Esophagus squamous epithelium (tissue), 5 donors: ENCODE results near the gene SEC14L1. TPM values are rescaled to one million over a fixed set of nuclear protein-coding genes. Genes with fewer than 3 reads are reported as not detected.

Source experiments
- DNase-seq: peaks from one replicate; lab custom pipeline; 2025; lab: John Stamatoyannopoulos, UW
- H3K27ac ChIP-seq, 4 donors: fragments of 200-600 bp; sonication (generic); one replicate each; pipeline ENCODE4 v1.5.1; 2016 to 2019; ENCODE audit warnings: mild to moderate bottlenecking in 1 of 4
- H3K27me3 ChIP-seq, 4 donors: fragments of 200-600 bp; sonication (generic); 1 replicate in 3 of 4; 2 replicates in 1 of 4; pipeline versions ENCODE4 v1.5.1 to v1.6.0; 2017 to 2021; ENCODE audit warnings: antibody characterized with exemption in 1 of 4
- H3K36me3 ChIP-seq, 3 donors: fragments of 200-600 bp; sonication (generic); one replicate each; pipeline ENCODE4 v1.5.1; 2016 to 2019
- H3K4me1 ChIP-seq, 3 donors: fragments of 200-600 bp; sonication (generic); one replicate each; pipeline ENCODE4 v1.5.1; 2017 to 2019
- H3K4me3 ChIP-seq, 4 donors: fragments of 200-600 bp; sonication (generic); 1 replicate in 3 of 4; 2 replicates in 1 of 4; pipeline ENCODE4 v1.5.1; 2016 to 2019; ENCODE audit warnings: mild to moderate bottlenecking in 2 of 4, moderate library complexity in 1 of 4
- H3K9me3 ChIP-seq, 3 donors: fragments of 200-600 bp; sonication (generic); one replicate each; pipeline ENCODE4 v1.5.1; 2016 to 2019
- POLR2A ChIP-seq, 4 donors: fragments of 450-650 bp; IDR thresholded peaks; one replicate each; pipeline ENCODE4 v1.6.1; 2017; ENCODE audit warnings: antibody characterized with exemption in 4 of 4, mild to moderate bottlenecking in 4 of 4, moderate library complexity in 3 of 4
- WGBS, 2 donors: methylation state at CpG; one replicate each; pipeline ENCODE4 v1.1.5; 2018; 5-methylcytosine and 5-hydroxymethylcytosine counted together
- intact Hi-C: fragments of 100-400 bp; cut with DNase I; formaldehyde crosslinking; loops from one replicate; pipeline ENCODE4 v1.15.0; 2022
- total RNA-seq, 4 donors: library from RNA; depleted of rRNA; stranded (reverse); fragments of >200 nt; gene quantifications; one replicate each; pipeline ENCODE4 v1.1.0, GENCODE V29; 2016
- TF ChIP-seq, protein P1 (sequence below), 6 experiments: fragments of 450-650 bp in 4 of 6; fragments of 200-600 bp in 2 of 6; sonication (generic) in 2 of 6; IDR thresholded peaks; one replicate each; pipeline ENCODE4 v1.5.1; 2016 to 2019; ENCODE audit warnings: antibody characterized with exemption in 6 of 6, mild to moderate bottlenecking in 4 of 6, moderate library complexity in 4 of 6
- donor health status: DM: yes; HTN: yes; CAD: no.

Gene SEC14L1
- total RNA-seq, 4 donors from 2014 or later, result 27.3 to 39.2 (median 32.8) TPM

DNA sequence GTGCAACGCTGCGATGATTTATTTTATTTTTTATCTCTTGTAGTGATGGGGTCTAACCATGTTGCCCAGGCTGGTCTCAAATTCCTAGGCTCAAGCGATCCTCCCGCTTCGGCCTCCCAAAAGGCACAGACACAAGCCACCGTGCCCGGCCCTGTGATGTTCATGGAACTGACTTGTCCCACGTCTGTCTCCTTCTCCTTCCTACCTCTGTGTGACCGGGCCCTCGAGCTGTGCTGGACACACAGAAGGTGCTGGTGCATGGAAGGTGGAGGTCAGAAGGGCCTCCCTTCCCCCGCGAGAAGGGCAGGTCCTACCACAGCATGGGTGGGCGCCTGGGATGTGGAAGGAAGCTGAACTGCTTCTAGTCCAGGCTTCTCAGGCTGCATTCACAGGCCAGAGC is 88.0 kb downstream of the SEC14L1 start:
- H3K27ac ChIP-seq, result no peak overlapping the region

GRCh38 chr17:77229786-77230435 is 89.1 kb downstream of the SEC14L1 start:
- Histone ChIP-seq H3K9me3 (no peaks in the 10 kb centered on the region), H3K27me3 (no peaks in the 10 kb centered on the region), H3K36me3 (no peaks in the 10 kb centered on the region), H3K4me3 (no peak overlapping the region), H3K27ac (no peak overlapping the region), H3K4me1 (peaks cover 0 to 17% (median 0%) of the 10 kb centered on the region in 3 donors)
- DNase-seq, result no peak
- TF ChIP-seq, protein P1, sequence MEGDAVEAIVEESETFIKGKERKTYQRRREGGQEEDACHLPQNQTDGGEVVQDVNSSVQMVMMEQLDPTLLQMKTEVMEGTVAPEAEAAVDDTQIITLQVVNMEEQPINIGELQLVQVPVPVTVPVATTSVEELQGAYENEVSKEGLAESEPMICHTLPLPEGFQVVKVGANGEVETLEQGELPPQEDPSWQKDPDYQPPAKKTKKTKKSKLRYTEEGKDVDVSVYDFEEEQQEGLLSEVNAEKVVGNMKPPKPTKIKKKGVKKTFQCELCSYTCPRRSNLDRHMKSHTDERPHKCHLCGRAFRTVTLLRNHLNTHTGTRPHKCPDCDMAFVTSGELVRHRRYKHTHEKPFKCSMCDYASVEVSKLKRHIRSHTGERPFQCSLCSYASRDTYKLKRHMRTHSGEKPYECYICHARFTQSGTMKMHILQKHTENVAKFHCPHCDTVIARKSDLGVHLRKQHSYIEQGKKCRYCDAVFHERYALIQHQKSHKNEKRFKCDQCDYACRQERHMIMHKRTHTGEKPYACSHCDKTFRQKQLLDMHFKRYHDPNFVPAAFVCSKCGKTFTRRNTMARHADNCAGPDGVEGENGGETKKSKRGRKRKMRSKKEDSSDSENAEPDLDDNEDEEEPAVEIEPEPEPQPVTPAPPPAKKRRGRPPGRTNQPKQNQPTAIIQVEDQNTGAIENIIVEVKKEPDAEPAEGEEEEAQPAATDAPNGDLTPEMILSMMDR (IDR thresholded peaks at IDR 0.05), result no peak
- TF ChIP-seq POLR2A (IDR thresholded peaks at IDR 0.05), result no peak
- intact Hi-C loops, result no loop called here
- 83% methylated on average over 1 of the region's 25 CpGs; no CpG with 5 or more reads in 1 of the 2 donors for WGBS, 2 donors

More for the DNA sequence above, 88.0 kb downstream of the SEC14L1 start:
- no peak for DNase-seq
- 91 to 95% methylated on average over 12 to 13 of the region's 13 CpGs for WGBS, 2 donors
- Histone ChIP-seq H3K27me3 (no peaks in the 10 kb centered on the region), H3K4me1 (peaks cover 0 to 6% (median 0%) of the 10 kb centered on the region in 3 donors), H3K9me3 (no peaks in the 10 kb centered on the region), H3K4me3 (no peak overlapping the region), H3K36me3 (no peaks in the 10 kb centered on the region)
- intact Hi-C loops, result no loop called here
- no peak for TF ChIP-seq POLR2A (IDR thresholded peaks at IDR 0.05)
- TF ChIP-seq, protein P1 (IDR thresholded peaks at IDR 0.05), result no peak

DNA sequence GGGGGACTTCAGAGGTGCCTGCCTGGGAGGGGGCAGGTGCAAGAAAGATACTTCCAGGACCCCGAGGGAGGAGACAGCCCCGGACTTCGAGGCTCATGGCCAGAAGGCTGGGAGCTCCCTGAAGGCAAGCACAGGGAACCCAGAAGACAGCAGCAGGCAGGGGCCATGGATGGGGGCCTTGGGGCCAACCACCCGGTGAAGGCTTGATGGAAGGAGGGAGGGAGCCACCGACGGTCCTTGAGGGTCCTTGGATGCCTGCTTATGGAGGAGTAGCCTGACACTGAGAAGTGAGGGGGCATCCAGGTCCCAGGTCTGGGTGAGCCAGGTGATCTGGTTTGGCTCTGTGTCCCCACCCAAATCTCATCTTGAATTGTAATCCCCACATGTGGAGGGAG is 89.7 kb downstream of the SEC14L1 start:
- H3K4me3 ChIP-seq, result no peak overlapping the region
- DNase-seq, result no peak
- H3K36me3 ChIP-seq, result no peaks in the 10 kb centered on the region
- no peaks in the 10 kb centered on the region for H3K27me3 ChIP-seq
- no peak overlapping the region for H3K27ac ChIP-seq
- 94% methylated on average over 6 of the region's 6 CpGs; no CpG with 5 or more reads in 1 of the 2 donors for WGBS, 2 donors
- TF ChIP-seq, protein P1 (IDR thresholded peaks at IDR 0.05), result no peak
- no peak for TF ChIP-seq POLR2A (IDR thresholded peaks at IDR 0.05)
- H3K9me3 ChIP-seq, result no peaks in the 10 kb centered on the region
- intact Hi-C loops, result no loop called here
- H3K4me1 ChIP-seq, result peaks cover 0 to 22% (median 0%) of the 10 kb centered on the region in 3 donors

GRCh38 chr17:77231076-77231871 is 90.5 kb downstream of the SEC14L1 start:
- no peak for DNase-seq
- Histone ChIP-seq H3K4me1 (peaks cover 0 to 29% (median 0%) of the 10 kb centered on the region in 3 donors), H3K36me3 (no peaks in the 10 kb centered on the region), H3K9me3 (no peaks in the 10 kb centered on the region), H3K4me3 (no peak overlapping the region), H3K27me3 (no peaks in the 10 kb centered on the region), H3K27ac (no peak overlapping the region)
- intact Hi-C loops, result no loop called here
- TF ChIP-seq, protein P1 (IDR thresholded peaks at IDR 0.05), result no peak
- TF ChIP-seq POLR2A (IDR thresholded peaks at IDR 0.05), result no peak
- WGBS, 2 donors, result 91% methylated on average over 9 to 10 of the region's 11 CpGs

GRCh38 chr17:77233127-77233526 is 92.4 kb downstream of the SEC14L1 start:
- H3K27ac ChIP-seq, result no peak overlapping the region
- intact Hi-C loops, result no loop called here

More at GRCh38 chr17:77233127-77233526, 92.4 kb downstream of the SEC14L1 start:
- Histone ChIP-seq H3K27me3 (no peaks in the 10 kb centered on the region), H3K36me3 (no peaks in the 10 kb centered on the region), H3K9me3 (no peaks in the 10 kb centered on the region), H3K4me1 (peaks cover 0 to 29% (median 0%) of the 10 kb centered on the region in 3 donors), H3K4me3 (no peak overlapping the region)
- WGBS, 2 donors, result 90 to 93% methylated on average over 10 of the region's 10 CpGs
- no peak for TF ChIP-seq POLR2A (IDR thresholded peaks at IDR 0.05)
- TF ChIP-seq, protein P1 (IDR thresholded peaks at IDR 0.05), result no peak
- DNase-seq, result no peak
